ENCODE results near the gene GJB3. TPM values are rescaled to one million over a fixed set of nuclear protein-coding genes. Genes with fewer than 3 reads are reported as not detected.

GJB3 gene
- 9.6 to 17.9 TPM (median 13.4 TPM) in 5 replicates for total RNA-seq (2022; extraction: Qiagen RNA extraction)

GRCh38 chr1:34781071-34781843, at the start of gene GJB3:
Gene GJB3 (plus strand): TSS chr1:34781214. CDS start chr1:34784763, 3,549 bp downstream.

GRCh38 chr1:34754964-34755637, 25.9 kb upstream of the GJB3 start, which contains the start of gene GJB5:
Gene GJB5 (plus strand): TSS chr1:34755047. CDS start chr1:34757331, 2,284 bp downstream.

GRCh38 chr1:34759503-34760357, 21.3 kb upstream of the GJB3 start, which contains the start of gene GJB4:
Gene GJB4 (plus strand): TSS chr1:34759740. CDS start chr1:34761255, 1,515 bp downstream.

GRCh38 chr1:34792868-34793727, 12.1 kb downstream of the GJB3 start, which contains the start of gene GJA4:
Gene GJA4 (plus strand): TSS chr1:34792999. CDS start chr1:34794214, 1,215 bp downstream.

Other genes starting within 250 kb of the GJB3 start
- 0.08 to 0.26 TPM (median 0.13 TPM) in 4 of 5 replicates, not detected in the other for gene GJB5, start 26.2 kb upstream of the GJB3 start, total RNA-seq (2022; extraction: Qiagen RNA extraction)
- 0.07 to 0.22 TPM (median 0.12 TPM) in 5 replicates for gene GJB4, start 21.5 kb upstream of the GJB3 start, total RNA-seq (2022; extraction: Qiagen RNA extraction)
- not detected in 5 replicates for gene GJA4, start 11.8 kb downstream of the GJB3 start, total RNA-seq (2022; extraction: Qiagen RNA extraction)
- gene SMIM12, start 78.5 kb downstream of the GJB3 start, total RNA-seq (2022; extraction: Qiagen RNA extraction) = 52.5 to 58.6 TPM (median 58.0 TPM) in 5 replicates
- 0.14 to 0.44 TPM (median 0.25 TPM) in 5 replicates for gene DLGAP3, start 148.4 kb downstream of the GJB3 start, total RNA-seq (2022; extraction: Qiagen RNA extraction)
- 15.7 to 17.6 TPM (median 16.9 TPM) in 5 replicates for gene TMEM35B, start 204.1 kb downstream of the GJB3 start, total RNA-seq (2022; extraction: Qiagen RNA extraction)

All from A549 treated with Hydrocortisone at 1 μM for 4 hours (cell line).